Fibroblast of mammary gland (primary cell): ENCODE measurements around the gene NATD1.
A peak's percentile ranks its signal among the peaks of the same experiment; 100 is the strongest.

Experiments used
- DNase-seq: peaks from one replicate; pipeline ENCODE4 v3.0.0-alpha.2; 2010; ENCODE audit warnings: low read depth
- H3K4me3 ChIP-seq: 2 replicates; pipeline ENCODE4 v1.5.1; 2011; ENCODE audit warnings: low read depth, mild to moderate bottlenecking, low read length, moderate library complexity; ENCODE audit not compliant: control insufficient read depth
- TF ChIP-seq, protein P1 (sequence below): conservative IDR thresholded peaks from 2 replicates; pipeline ENCODE4 v1.5.1; 2011; ENCODE audit warnings: low read depth, low read length, inconsistent platforms; ENCODE audit not compliant: control insufficient read depth, insufficient read depth

NATD1 gene

DNA sequence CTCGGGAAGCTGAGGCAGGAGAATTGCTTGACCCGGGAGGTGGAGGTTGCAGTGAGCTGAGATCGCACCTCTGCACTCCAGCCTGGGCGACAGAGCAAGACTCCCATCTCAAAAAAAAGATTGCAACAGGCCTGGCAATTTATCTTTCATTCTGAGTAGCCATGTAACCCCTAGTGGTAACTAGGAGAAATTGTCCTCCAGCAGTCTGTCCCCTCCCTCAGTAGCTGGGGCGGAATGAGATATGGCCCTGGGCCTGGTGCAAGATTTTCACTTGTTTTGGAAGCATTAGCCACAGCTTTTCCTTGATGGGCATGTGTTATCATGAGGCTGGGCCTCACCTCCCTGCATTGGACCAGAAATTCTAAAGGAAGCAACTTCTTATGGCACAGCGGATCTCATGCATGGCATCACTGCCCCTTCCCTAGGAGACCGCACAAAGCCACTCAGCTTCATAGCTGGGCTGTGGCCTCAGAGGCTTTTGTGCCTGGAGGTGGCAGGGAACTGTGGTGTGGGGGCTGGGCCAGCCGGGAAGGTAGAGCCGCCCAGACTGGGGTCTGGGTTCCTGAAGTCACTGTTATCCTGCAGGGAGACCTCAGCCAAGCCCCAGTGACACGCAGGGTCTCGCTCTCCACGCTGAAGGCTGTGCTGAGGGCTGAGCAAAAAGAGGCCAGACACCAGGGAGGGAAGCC lies 13.4 kb downstream of the NATD1 start:
- DNase-seq, result peak; percentile 36
- TF ChIP-seq, protein P1, sequence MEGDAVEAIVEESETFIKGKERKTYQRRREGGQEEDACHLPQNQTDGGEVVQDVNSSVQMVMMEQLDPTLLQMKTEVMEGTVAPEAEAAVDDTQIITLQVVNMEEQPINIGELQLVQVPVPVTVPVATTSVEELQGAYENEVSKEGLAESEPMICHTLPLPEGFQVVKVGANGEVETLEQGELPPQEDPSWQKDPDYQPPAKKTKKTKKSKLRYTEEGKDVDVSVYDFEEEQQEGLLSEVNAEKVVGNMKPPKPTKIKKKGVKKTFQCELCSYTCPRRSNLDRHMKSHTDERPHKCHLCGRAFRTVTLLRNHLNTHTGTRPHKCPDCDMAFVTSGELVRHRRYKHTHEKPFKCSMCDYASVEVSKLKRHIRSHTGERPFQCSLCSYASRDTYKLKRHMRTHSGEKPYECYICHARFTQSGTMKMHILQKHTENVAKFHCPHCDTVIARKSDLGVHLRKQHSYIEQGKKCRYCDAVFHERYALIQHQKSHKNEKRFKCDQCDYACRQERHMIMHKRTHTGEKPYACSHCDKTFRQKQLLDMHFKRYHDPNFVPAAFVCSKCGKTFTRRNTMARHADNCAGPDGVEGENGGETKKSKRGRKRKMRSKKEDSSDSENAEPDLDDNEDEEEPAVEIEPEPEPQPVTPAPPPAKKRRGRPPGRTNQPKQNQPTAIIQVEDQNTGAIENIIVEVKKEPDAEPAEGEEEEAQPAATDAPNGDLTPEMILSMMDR, result peak; percentile 47
- H3K4me3 ChIP-seq, result no peak overlapping the region

DNA sequence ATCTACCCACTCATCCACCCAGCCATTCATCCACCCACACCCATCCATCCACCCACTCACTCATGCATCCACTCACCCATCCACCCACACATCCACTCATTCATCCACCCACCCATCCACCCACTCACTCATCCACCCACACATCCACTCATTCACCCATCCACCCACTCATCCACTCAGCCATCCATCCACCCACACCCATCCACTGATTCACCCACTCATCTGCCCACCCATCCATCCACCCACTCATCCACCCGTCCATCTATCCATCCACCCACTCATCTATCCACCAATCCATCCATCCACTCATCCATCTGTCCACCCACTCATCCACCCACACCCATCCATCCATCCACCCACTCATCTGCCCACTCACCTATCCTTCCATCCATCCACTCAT lies 17.3 kb downstream of the NATD1 start:
- H3K4me3 ChIP-seq, result no peak overlapping the region
- TF ChIP-seq, protein P1, result no peak
- no peak for DNase-seq

DNA sequence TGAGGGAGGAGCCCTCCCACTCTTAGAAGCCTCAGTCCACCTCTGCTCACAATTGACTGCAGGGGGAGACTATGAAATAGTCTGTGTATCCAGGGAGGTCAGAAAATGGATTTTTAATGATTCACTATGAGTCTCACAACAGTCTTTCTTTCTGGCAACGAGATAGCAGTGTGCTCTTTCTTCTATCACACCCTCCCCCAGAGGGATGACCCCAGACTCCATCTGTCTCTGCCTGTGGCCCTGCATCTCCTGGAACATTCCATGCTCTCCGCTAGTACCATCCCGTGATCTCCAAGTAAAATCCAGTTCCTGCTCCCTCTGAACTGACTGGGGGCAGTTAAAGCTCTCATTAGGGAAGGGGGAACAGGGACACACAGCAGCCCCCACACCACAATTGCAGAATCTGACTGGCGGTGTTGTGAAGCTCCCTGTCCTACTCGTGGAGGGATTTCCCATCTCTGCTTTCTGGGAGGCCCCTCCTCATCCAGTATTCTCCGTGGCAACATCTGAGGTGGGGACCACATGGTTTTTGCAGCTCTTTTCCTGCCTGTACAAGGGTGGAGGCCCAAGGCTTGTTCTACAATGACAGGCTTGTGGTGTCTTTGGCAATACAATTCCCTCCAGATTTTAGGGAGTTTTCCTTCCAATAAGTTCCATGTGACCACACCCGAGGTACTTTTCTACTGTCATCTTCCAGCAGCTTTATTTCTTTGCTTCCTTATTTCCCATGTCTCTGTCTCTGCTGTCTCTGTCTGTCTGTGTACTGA lies 19.4 kb downstream of the NATD1 start:
- peak; percentile 12 for DNase-seq
- TF ChIP-seq, protein P1, result no peak
- H3K4me3 ChIP-seq, result no peak overlapping the region

DNA sequence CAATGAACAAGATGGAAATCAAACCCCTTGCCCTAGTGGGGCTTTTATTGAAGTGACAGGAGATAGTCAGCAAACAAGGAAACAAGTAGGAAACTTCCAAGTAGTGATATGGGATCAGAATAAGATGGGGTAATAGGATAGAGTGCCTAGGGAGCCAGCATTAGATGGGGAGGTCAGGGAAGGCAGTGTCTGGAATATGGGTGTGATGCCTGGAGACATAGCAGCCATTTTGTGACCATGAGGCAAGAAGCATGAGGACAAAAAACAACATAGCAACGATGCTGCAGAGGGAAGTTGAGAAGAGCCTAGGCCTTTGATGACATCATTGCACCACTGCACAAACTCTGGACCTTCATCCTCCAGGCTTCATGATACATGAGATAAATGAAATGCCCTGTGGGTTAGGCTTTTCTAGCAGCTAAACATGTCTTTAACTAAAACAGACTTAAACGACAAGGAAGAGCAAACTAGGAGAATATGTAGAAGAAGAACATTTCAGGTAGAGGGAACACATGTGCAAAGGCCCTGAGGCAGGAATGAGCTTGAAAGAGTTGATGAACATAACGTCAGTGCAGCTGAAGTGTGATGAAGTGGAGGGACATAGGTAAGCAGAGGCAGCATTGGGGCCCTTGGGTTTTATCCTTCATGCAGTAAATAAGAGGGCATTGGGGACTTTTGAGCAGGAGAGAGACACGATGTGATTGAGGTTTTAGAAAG lies 21.0 kb downstream of the NATD1 start:
- no peak overlapping the region for H3K4me3 ChIP-seq
- no peak for DNase-seq
- TF ChIP-seq, protein P1, result no peak

DNA sequence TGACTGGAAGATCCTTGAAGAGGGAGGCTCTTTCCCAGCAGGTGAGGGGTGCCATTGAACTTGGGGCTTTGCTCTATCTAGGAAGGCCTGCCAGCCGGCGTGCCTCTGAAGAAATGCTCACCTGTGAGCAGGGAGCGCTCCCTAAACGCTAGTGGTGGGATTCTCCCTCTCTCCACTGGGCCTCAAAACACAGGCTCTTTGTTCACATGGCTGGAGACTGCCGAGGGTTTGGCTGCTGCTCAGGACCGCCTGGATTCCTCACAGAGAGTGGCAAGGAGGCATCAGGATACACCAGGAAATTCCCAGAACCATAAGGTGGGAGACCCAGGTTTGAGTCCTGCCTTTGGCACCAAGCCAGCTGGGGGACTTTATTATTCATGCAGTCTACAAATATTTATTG lies 21.7 kb downstream of the NATD1 start:
- TF ChIP-seq, protein P1, result no peak
- H3K4me3 ChIP-seq, result no peak overlapping the region
- no peak for DNase-seq

DNA sequence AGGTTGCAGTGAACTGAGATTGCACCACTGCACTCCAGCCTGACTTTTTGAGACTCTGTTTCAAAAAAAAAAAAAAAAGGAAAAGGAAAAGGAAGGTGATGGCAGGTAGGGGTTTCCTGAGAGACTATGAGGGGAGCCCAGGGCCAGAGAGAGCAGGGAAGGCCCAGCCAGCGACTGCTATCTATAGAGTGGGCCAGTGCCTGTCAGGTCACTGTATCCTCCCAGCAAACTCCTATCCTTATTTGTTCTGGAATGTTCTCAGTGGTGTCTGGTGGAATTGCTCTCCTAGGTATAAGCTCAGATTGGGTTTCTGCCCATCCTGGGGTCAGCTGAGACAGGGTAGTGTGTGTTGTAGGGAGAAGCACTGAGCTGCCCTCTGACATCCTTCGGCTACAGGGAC lies 24.4 kb downstream of the NATD1 start:
- H3K4me3 ChIP-seq, result no peak overlapping the region
- no peak for DNase-seq
- TF ChIP-seq, protein P1, result no peak
